Measurements from ENCODE around the gene CBFA2T2. TPM values are rescaled to one million over a fixed set of nuclear protein-coding genes. Genes with fewer than 3 reads are reported as not detected.

Gene CBFA2T2
- total and polyA plus RNA-seq, 2 of the 4 experiments (the other 2 are of a cell fraction), result 3.8 to 6.2 TPM

DNA sequence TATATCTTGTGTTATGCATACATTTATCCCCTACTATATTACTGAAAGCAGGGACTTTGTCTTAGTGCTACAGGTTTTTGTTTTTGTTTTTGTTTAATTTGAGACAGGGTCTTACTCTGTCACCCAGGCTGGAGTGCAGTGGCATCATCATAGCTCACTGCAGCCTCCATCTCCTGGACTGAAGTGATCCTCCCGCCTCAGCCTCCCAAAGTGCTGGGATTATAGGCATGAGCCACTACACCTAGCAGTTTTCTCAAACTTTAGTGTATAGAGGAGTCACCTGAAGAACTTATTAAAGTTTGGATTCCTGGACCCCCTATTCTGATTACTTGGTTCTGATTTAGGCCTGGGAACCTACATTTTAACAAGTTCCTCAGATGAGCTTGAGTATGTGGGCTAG lies 51.9 kb downstream of the CBFA2T2 start:
- WGBS, 2 experiments (ENCODE audit: extremely low coverage in 2 of 2, insufficient read length in 1 of 2), result no CpG with 5 or more reads among the region's 1 CpG

More for the DNA sequence above, 51.9 kb downstream of the CBFA2T2 start:
- no peak for TF ChIP-seq MXI1 (IDR thresholded peaks at IDR 0.05; ENCODE audit: borderline replicate concordance, low read depth, low read length)
- TF ChIP-seq, protein P1, sequence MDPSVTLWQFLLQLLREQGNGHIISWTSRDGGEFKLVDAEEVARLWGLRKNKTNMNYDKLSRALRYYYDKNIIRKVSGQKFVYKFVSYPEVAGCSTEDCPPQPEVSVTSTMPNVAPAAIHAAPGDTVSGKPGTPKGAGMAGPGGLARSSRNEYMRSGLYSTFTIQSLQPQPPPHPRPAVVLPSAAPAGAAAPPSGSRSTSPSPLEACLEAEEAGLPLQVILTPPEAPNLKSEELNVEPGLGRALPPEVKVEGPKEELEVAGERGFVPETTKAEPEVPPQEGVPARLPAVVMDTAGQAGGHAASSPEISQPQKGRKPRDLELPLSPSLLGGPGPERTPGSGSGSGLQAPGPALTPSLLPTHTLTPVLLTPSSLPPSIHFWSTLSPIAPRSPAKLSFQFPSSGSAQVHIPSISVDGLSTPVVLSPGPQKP (IDR thresholded peaks at IDR 0.05; ENCODE audit: borderline replicate concordance, low read depth, low read length), result no peak
- no peak for TF ChIP-seq MAFK (IDR thresholded peaks at IDR 0.05; ENCODE audit: low read depth, low read length)
- TF ChIP-seq CHD1 (IDR thresholded peaks at IDR 0.05; ENCODE audit: low read depth, low read length), result no peak
- TF ChIP-seq MAZ (IDR thresholded peaks at IDR 0.05; ENCODE audit: borderline replicate concordance, low read depth, low read length), result no peak
- Histone ChIP-seq H2BK15ac (ENCODE audit: low read depth, low read length) (no peak overlapping the region), H4K20me1 (ENCODE audit: insufficient read depth, low read length) (no peaks in the 10 kb centered on the region; the same call in 1 of the 2 replicates), H2AFZ (replicated peaks; ENCODE audit: low read length, poor library complexity) (no peak overlapping the region), H3K9ac (ENCODE audit: low read depth, low read length) (no peak overlapping the region), H3K4me1 (ENCODE audit: control insufficient read depth, insufficient read depth, low read length) (peaks cover 10% of the 10 kb centered on the region), H3K18ac (ENCODE audit: low read depth, low read length) (no peak overlapping the region), H2BK5ac (ENCODE audit: low read depth, low read length, poor library complexity, severe bottlenecking) (no peak overlapping the region), H3K9me3 (ENCODE audit: control insufficient read depth, insufficient read depth, low read length) (no peaks in the 10 kb centered on the region), H4K8ac (ENCODE audit: low read depth in 2 of 2, low read length in 2 of 2) (no peak overlapping the region), H3K27ac (ENCODE audit: insufficient read depth, low read length) (no peak overlapping the region), H3K4me3 (ENCODE audit: insufficient read depth, low read depth, low read length) (no peak overlapping the region), H3K14ac (replicated peaks; ENCODE audit: low read depth, low read length) (peak overlapping the region; percentile 10; the same call in 1 of the 2 replicates), H2AK9ac (replicated peaks; ENCODE audit: low read depth, low read length, poor library complexity) (no peak overlapping the region), H4K5ac (ENCODE audit: low read depth, low read length) (no peak overlapping the region), H3K27me3 (ENCODE audit: control insufficient read depth, insufficient read depth, low read length) (no peaks in the 10 kb centered on the region), H4K91ac (ENCODE audit: insufficient read depth, low read depth, low read length) (no peak overlapping the region), H3K56ac (ENCODE audit: extremely low read depth, insufficient read depth, low read length) (no peak overlapping the region), H2BK120ac (ENCODE audit: low read depth, low read length) (no peak overlapping the region), H3K23ac (ENCODE audit: low read depth, low read length) (0 out of 2 replicates have a peak overlapping the region, but pooled peaks have one; percentile 5), H3K4me2 (ENCODE audit: low read depth, low read length) (no peak overlapping the region), H3K4ac (ENCODE audit: low read depth, low read length) (peak overlapping the region; percentile 11; the same call in 1 of the 2 replicates), H2AK5ac (ENCODE audit: low read depth, low read length) (no peak overlapping the region), H3K9me1 (ENCODE audit: insufficient read depth, low read length) (peaks cover 4% of the 10 kb centered on the region; the same call in 1 of the 2 replicates), H3K79me1 (ENCODE audit: low read depth in 1 of 2, low read length in 2 of 2) (peaks cover 16 to 51% of the 10 kb centered on the region in 2 experiments), H2BK20ac (ENCODE audit: low read depth, low read length) (peak overlapping the region; percentile 46; the same call in 1 of the 2 replicates), H3K36me3 (ENCODE audit: control insufficient read depth, insufficient read depth, low read length) (no peaks in the 10 kb centered on the region)
- ChIA-PET CTCF (no interaction called here), POLR2A (ENCODE audit: unreplicated experiment) (no interaction called here)
- BruUV-seq (replicated peaks), result no TSS peak
- no peak for DNase-seq
- dilution Hi-C loops (cut with HindIII; ENCODE audit: low sequenced_read_pairs, unreplicated experiment), result no loop called here
- ATAC-seq (ENCODE audit: low read depth), result no peak
- in situ Hi-C loops (cut with MboI; ENCODE audit: low sequenced_read_pairs), result no loop called here
- intact Hi-C loops (cut with micrococcal nuclease), result no loop called here

Data from IMR-90 (cell line).